ENCODE measurements around the gene MAD1L1.

The MAD1L1 gene

GRCh38 chr7:2030475-2031450 is 202.0 kb downstream of the MAD1L1 start:
- CTCF ChIA-PET = no interaction called here
- TF ChIP-seq KLF1 (tag by site-specific recombination; IDR thresholded peaks at IDR 0.05) (no peak), PATZ1 (tag by site-specific recombination; IDR thresholded peaks at IDR 0.05) (no peak), HIC1 (tag by site-specific recombination; IDR thresholded peaks at IDR 0.05) (no peak), ZIC2 (tag by site-specific recombination; IDR thresholded peaks at IDR 0.05) (peak; percentile 30; the same call in 1 of the 2 replicates), ZFHX2 (tag by site-specific recombination; conservative IDR thresholded peaks at IDR 0.05) (peak; percentile 56), ZNF391 (tag by site-specific recombination; IDR thresholded peaks at IDR 0.05; ENCODE audit: borderline replicate concordance, low read depth) (no peak), ZBTB20 (tag by site-specific recombination; IDR thresholded peaks at IDR 0.05) (no peak), KLF16 (tag by site-specific recombination; IDR thresholded peaks at IDR 0.05) (no peak), ZNF692 (tag by site-specific recombination; IDR thresholded peaks at IDR 0.05) (no peak), ZNF747 (tag by site-specific recombination; IDR thresholded peaks at IDR 0.05) (no peak), OVOL3 (tag by site-specific recombination; IDR thresholded peaks at IDR 0.05) (no peak), KLF8 (tag by site-specific recombination; IDR thresholded peaks at IDR 0.05) (no peak)
- POLR2A ChIA-PET = no interaction called here

DNA sequence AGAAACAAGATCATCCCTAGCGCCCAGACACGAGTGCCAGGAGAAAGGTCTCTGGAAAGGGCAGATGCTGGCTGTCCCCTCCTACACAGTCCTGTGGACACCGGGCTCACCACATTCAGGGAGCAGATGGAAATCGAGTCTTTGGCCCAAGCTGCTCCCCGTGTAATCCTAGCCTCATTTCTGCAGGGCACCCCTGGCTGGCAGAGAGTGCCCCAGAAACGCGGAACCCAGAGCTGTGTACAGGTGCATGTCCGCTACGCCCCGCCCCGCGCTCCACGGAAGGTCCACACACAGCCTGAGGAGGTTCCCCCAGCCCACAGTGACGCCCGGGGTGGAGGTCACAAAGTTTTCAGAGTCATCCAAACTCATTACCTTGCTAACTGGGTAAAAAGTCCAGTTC is 202.8 kb downstream of the MAD1L1 start:
- no peak overlapping the region for H3K27ac ChIP-seq (ENCODE audit: extremely low read depth, low read depth, low read length)
- H3K9me3 ChIP-seq (ENCODE audit: control insufficient read depth, insufficient read depth, low read depth, low read length) = no peaks in the 10 kb centered on the region
- POLR2A ChIA-PET = no interaction called here
- CTCF ChIA-PET = no interaction called here
- no peaks in the 10 kb centered on the region for H3K4me1 ChIP-seq (ENCODE audit: control insufficient read depth, insufficient read depth, low read length)
- no peaks in the 10 kb centered on the region for H3K36me3 ChIP-seq (ENCODE audit: control insufficient read depth in 2 of 2, insufficient read depth in 1 of 2, low read length in 2 of 2)
- no peak overlapping the region for H3K4me3 ChIP-seq (ENCODE audit: low read depth, low read length)
- no peak for TF ChIP-seq EGR2 (tag by site-specific recombination; IDR thresholded peaks at IDR 0.05; ENCODE audit: low read depth)
- TF ChIP-seq ZNF548 (tag by site-specific recombination; IDR thresholded peaks at IDR 0.05) = no peak
- no peak for TF ChIP-seq ZNF585B (tag by site-specific recombination; IDR thresholded peaks at IDR 0.05)
- no peak for TF ChIP-seq ZNF561 (tag by site-specific recombination; IDR thresholded peaks at IDR 0.05; ENCODE audit: borderline replicate concordance)
- TF ChIP-seq ZNF654 (tag by site-specific recombination; IDR thresholded peaks at IDR 0.05; ENCODE audit: low read depth) = no peak
- TF ChIP-seq ZNF148 (tag by site-specific recombination; IDR thresholded peaks at IDR 0.05; ENCODE audit: borderline replicate concordance) = no peak
- no peak for TF ChIP-seq ZNF350 (tag by site-specific recombination; IDR thresholded peaks at IDR 0.05)
- TF ChIP-seq, protein P1, sequence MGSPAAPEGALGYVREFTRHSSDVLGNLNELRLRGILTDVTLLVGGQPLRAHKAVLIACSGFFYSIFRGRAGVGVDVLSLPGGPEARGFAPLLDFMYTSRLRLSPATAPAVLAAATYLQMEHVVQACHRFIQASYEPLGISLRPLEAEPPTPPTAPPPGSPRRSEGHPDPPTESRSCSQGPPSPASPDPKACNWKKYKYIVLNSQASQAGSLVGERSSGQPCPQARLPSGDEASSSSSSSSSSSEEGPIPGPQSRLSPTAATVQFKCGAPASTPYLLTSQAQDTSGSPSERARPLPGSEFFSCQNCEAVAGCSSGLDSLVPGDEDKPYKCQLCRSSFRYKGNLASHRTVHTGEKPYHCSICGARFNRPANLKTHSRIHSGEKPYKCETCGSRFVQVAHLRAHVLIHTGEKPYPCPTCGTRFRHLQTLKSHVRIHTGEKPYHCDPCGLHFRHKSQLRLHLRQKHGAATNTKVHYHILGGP (tag by site-specific recombination; IDR thresholded peaks at IDR 0.05) = no peak
- no peak for TF ChIP-seq ZNF785 (tag by site-specific recombination; IDR thresholded peaks at IDR 0.05)
- no peak for TF ChIP-seq OVOL3 (tag by site-specific recombination; IDR thresholded peaks at IDR 0.05)
- no peak for TF ChIP-seq ZBTB48 (tag by site-specific recombination; IDR thresholded peaks at IDR 0.05)
- TF ChIP-seq, protein P2, sequence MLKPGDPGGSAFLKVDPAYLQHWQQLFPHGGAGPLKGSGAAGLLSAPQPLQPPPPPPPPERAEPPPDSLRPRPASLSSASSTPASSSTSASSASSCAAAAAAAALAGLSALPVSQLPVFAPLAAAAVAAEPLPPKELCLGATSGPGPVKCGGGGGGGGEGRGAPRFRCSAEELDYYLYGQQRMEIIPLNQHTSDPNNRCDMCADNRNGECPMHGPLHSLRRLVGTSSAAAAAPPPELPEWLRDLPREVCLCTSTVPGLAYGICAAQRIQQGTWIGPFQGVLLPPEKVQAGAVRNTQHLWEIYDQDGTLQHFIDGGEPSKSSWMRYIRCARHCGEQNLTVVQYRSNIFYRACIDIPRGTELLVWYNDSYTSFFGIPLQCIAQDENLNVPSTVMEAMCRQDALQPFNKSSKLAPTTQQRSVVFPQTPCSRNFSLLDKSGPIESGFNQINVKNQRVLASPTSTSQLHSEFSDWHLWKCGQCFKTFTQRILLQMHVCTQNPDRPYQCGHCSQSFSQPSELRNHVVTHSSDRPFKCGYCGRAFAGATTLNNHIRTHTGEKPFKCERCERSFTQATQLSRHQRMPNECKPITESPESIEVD (tag by site-specific recombination; IDR thresholded peaks at IDR 0.05) = no peak

More at GRCh38 chr7:2030475-2031450, 202.0 kb downstream of the MAD1L1 start:
- H3K27ac ChIP-seq (ENCODE audit: extremely low read depth, low read depth, low read length) = no peak overlapping the region
- H3K4me1 ChIP-seq (ENCODE audit: control insufficient read depth, insufficient read depth, low read length) = no peaks in the 10 kb centered on the region
- no peaks in the 10 kb centered on the region for H3K36me3 ChIP-seq (ENCODE audit: control insufficient read depth in 2 of 2, insufficient read depth in 1 of 2, low read length in 2 of 2)
- H3K9me3 ChIP-seq (ENCODE audit: control insufficient read depth, insufficient read depth, low read depth, low read length) = no peaks in the 10 kb centered on the region
- no peak overlapping the region for H3K4me3 ChIP-seq (ENCODE audit: low read depth, low read length)

Measured in HEK293 (cell line).